Kidney (tissue), 14 donors: ENCODE data around the gene CSNK1D. TPM values are rescaled to one million over a fixed set of nuclear protein-coding genes. Genes with fewer than 3 reads are reported as not detected.

Source experiments
- DNase-seq, 5 donors: peaks; one replicate each; pipeline ENCODE4 v3.0.0-alpha.2; 2013 to 2020
- FAIRE-seq: peaks from 2 replicates; lab custom pipeline; 2012; peaks lifted over from hg19 to GRCh38; lab: Jason Lieb, UNC
- H3K27ac ChIP-seq, 2 donors: one replicate each; pipeline ENCODE4 v1.7.0; 2013; ENCODE audit warnings: low read depth in 2 of 2, low read length in 2 of 2, inconsistent platforms in 1 of 2
- H3K27me3 ChIP-seq: one replicate; pipeline ENCODE4 v1.7.1; 2013; ENCODE audit warnings: low read length, inconsistent platforms; ENCODE audit not compliant: control insufficient read depth, insufficient read depth
- H3K36me3 ChIP-seq, 3 donors: one replicate each; pipeline versions ENCODE4 v1.7.0 to v1.7.1; 2013; ENCODE audit warnings: low read length in 3 of 3, control low read depth in 1 of 3, inconsistent platforms in 1 of 3; ENCODE audit not compliant: insufficient read depth in 3 of 3, control insufficient read depth in 2 of 3
- H3K4me1 ChIP-seq, 3 donors: one replicate each; pipeline versions ENCODE4 v1.7.0 to v1.7.1; 2013; ENCODE audit warnings: low read length in 3 of 3, inconsistent platforms in 1 of 3, low read depth in 1 of 3; ENCODE audit not compliant: control insufficient read depth in 2 of 3, insufficient read depth in 2 of 3
- H3K4me3 ChIP-seq, 3 donors: one replicate each; pipeline versions ENCODE4 v1.7.0 to v1.8.1; 2013; ENCODE audit warnings: low read length in 3 of 3, control low read depth in 1 of 3, inconsistent platforms in 1 of 3
- H3K9ac ChIP-seq, 3 donors: one replicate each; pipeline versions ENCODE4 v1.7.0 to v1.7.1; 2013; ENCODE audit warnings: low read length in 3 of 3, control low read depth in 1 of 3, inconsistent platforms in 1 of 3
- H3K9me3 ChIP-seq, 3 donors: one replicate each; pipeline versions ENCODE4 v1.7.0 to v1.7.1; 2013; ENCODE audit warnings: low read length in 3 of 3, control low read depth in 1 of 3, inconsistent platforms in 1 of 3; ENCODE audit not compliant: control insufficient read depth in 2 of 3, insufficient read depth in 1 of 3
- intact Hi-C: fragments of 100-400 bp; cut with DNase I; formaldehyde crosslinking; loops from one replicate; pipeline ENCODE4 v1.11.1; 2022
- polyA plus RNA-seq: library from polyadenylated mRNA; stranded (reverse); fragments of 350-450 nt; fragmentation: Illumina TruSeq; extraction: RNeasy Lipid Tissue Mini Kit (QIAGEN cat#74804); gene quantifications from one replicate; pipeline ENCODE4 v1.2.3, GENCODE V29; 2014; ENCODE audit warnings: low read depth, low replicate concordance; ENCODE audit not compliant: insufficient read depth
- total RNA-seq: library from RNA; stranded (reverse); fragmentation: NEBNext Ultra II Directional; extraction: Animal tissue kit (Norgen Biotek cat#: 25700); gene quantifications from one replicate; pipeline ENCODE4 v1.2.1, GENCODE V29; 2021
- TF ChIP-seq, protein P1 (sequence below): IDR thresholded peaks from 3 replicates; pipeline ENCODE4 v1.5.1; 2012; ENCODE audit warnings: mild to moderate bottlenecking, moderate library complexity, borderline replicate concordance; ENCODE audit not compliant: insufficient read depth; ENCODE audit errors: extremely low read depth
- donor health status: control.
- donor health status: control.
- donor health status: control.
- donor health status: control.
- donor health status: control.
- donor health status: DM: yes; HTN: yes; CAD: no.
- donor health status: Normal renal cell carcinoma (clear cell type).

CSNK1D gene
- total and polyA plus RNA-seq, 2 donors from 2014 or later: 69.7 to 160 TPM

DNA sequence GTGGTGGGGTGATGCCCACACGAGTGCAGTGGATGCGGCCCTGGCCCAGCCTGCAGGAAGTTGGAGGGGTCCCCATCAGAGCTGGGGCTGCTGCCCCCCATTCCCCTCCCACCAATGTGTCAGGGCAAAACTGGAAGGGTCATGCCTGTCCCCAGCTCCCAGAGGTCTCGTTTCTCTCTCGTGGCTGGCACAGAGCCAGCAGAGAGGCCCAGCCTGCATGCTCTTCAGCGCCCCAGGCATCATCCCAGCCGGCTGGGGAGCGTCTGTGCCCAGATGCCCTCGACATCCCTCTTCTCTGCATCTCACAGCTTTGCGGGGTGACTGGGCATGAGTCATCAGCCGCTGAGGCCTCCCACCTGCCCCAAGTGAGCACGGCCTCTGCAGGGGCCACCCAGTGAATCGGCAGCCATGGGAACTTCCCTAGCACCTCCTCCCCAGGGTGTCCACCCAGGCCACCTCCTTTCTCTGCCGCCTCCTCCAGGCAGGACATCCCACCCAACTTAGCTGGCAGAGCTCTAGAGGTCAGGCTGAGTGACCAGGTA lies 9.8 kb upstream of the CSNK1D start:
- H3K9ac ChIP-seq: peak overlapping the region in 1 of 3 donors; percentile 7
- no peak overlapping the region for H3K4me3 ChIP-seq
- H3K4me1 ChIP-seq: peaks cover 0 to 27% (median 25%) of the 10 kb centered on the region in 3 donors
- FAIRE-seq (no peak), DNase-seq (peak in 3 of 5 donors; percentile 47 to 80 (median 72))
- intact Hi-C loops: no loop called here
- H3K36me3 ChIP-seq: no peaks in the 10 kb centered on the region
- TF ChIP-seq, protein P1, sequence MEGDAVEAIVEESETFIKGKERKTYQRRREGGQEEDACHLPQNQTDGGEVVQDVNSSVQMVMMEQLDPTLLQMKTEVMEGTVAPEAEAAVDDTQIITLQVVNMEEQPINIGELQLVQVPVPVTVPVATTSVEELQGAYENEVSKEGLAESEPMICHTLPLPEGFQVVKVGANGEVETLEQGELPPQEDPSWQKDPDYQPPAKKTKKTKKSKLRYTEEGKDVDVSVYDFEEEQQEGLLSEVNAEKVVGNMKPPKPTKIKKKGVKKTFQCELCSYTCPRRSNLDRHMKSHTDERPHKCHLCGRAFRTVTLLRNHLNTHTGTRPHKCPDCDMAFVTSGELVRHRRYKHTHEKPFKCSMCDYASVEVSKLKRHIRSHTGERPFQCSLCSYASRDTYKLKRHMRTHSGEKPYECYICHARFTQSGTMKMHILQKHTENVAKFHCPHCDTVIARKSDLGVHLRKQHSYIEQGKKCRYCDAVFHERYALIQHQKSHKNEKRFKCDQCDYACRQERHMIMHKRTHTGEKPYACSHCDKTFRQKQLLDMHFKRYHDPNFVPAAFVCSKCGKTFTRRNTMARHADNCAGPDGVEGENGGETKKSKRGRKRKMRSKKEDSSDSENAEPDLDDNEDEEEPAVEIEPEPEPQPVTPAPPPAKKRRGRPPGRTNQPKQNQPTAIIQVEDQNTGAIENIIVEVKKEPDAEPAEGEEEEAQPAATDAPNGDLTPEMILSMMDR: no peak
- H3K27ac ChIP-seq: no peak overlapping the region
- no peaks in the 10 kb centered on the region for H3K9me3 ChIP-seq
- no peaks in the 10 kb centered on the region for H3K27me3 ChIP-seq

DNA sequence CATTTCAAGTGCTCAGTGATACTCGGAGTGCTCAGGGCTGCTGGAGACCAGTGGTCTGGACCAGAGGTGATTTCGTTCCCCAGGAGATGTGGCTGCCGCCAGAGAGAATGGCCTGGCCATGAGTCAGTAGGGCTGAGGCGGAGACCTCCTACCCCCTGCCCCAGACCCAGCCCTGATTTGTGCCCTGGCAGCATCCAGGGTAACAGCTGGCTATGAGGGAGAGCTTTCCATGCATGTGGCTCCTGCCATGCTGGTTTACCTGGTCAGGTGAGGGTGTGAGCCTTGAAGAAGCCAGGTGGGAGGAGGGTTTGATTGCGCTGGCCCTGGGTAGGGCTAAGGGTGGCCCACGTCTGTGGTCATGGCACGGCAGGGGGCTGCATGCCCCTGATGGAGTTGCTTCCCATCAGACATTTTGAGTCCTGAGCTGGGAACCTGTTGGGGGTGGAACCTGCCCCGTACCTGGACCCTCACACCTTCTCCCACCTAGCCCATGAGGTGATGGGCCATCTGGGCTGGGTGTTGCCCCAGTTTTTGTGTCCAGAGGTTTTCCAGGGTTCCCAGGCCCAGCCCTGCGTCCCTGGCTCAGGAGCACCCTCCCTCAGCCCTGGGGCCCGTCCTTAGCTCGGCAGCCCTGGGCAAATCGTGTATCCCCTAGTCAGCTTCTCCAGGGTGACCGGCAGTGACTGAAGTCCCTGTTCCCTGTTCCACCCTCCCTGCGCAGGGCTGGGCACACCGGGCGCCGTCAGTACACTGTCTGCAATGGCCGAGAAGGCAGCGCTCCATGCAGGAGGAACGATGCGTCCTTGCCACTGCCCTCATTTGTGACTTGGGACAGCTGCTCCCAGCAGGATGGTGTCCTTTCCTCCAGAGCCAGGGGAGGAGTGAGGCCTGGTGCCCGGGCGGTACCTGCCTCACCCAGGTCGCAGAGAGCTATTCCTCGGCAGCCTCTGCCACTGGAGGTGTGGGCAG lies 9.0 kb upstream of the CSNK1D start:
- no peak for FAIRE-seq

DNA sequence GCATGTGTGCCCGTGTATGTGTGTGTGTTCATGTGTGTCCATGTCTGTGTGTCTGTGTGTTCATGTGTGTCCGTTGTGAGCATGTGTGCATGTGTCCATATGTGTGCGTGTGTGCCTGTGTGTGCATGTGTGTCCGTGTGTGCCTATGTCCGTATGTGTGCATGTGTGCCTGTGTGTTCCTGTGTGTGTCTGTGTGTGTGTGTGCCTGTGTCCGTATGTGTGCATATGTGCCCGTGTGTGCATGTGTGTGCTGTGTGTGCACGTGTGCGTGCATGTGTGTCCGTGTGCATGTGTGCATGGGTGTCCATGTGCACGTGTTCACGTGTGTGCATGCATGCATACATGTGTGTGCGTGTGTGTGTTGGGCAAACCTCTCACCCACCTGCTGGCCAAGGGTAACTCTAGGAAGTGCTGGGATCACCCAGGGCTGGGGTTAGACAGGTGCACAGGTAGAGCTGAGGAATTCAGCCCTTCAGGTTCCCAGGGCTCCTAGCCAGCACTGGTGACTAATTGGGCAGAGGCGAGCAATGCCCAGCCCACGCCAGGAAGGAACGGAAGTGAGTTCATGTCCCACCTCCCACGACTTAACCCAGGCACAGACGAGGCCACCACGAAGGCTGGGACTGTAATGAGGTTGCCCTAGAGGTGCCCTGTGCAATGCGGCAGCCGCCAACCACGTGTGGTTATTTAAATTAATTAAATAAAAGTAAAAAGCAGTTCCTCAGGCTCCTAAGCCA lies 8.2 kb upstream of the CSNK1D start:
- no peak overlapping the region for H3K9ac ChIP-seq
- FAIRE-seq: no peak
- H3K36me3 ChIP-seq: no peaks in the 10 kb centered on the region
- intact Hi-C loops: no loop called here
- no peaks in the 10 kb centered on the region for H3K9me3 ChIP-seq
- H3K4me1 ChIP-seq: peaks cover 0 to 14% (median 9%) of the 10 kb centered on the region in 3 donors
- peak in 3 of 5 donors; percentile 34 to 92 (median 35) for DNase-seq
- TF ChIP-seq, protein P1: no peak
- no peaks in the 10 kb centered on the region for H3K27me3 ChIP-seq
- H3K27ac ChIP-seq: peak overlapping the region in 1 of 2 donors; percentile 44
- no peak overlapping the region for H3K4me3 ChIP-seq

More for the DNA sequence above, 9.0 kb upstream of the CSNK1D start:
- Histone ChIP-seq H3K4me3 (no peak overlapping the region), H3K9ac (peak overlapping the region in 1 of 3 donors; percentile 12), H3K9me3 (no peaks in the 10 kb centered on the region), H3K4me1 (peaks cover 0 to 20% (median 18%) of the 10 kb centered on the region in 3 donors), H3K27ac (peak overlapping the region; percentile 57 to 73), H3K36me3 (no peaks in the 10 kb centered on the region), H3K27me3 (no peaks in the 10 kb centered on the region)
- intact Hi-C loops: no loop called here
- TF ChIP-seq, protein P1: no peak
- peak in 2 of 5 donors; percentile 47 to 77 for DNase-seq
